NB4 (cell line): ENCODE results near the gene HOOK2.
A peak's percentile ranks its signal among the peaks of the same experiment; 100 is the strongest.

Experiments used
- DNase-seq: peaks from one replicate; pipeline ENCODE4 v3.0.0; 2010; ENCODE audit warnings: low read depth
- H3K4me3 ChIP-seq: one replicate; pipeline ENCODE4 v1.5.1; 2011; ENCODE audit warnings: mild to moderate bottlenecking, low read depth, low read length, moderate library complexity
- CTCF ChIP-seq: IDR thresholded peaks from one replicate; pipeline ENCODE4 v1.5.1; 2012; ENCODE audit warnings: low read depth, low read length
- MAX ChIP-seq: IDR thresholded peaks from 2 replicates; pipeline ENCODE4 v1.6.1; 2011; ENCODE audit warnings: low read depth, low read length
- MYC ChIP-seq: IDR thresholded peaks from 2 replicates; pipeline ENCODE4 v1.6.1; 2011; ENCODE audit warnings: low read depth, low read length
- POLR2A ChIP-seq: IDR thresholded peaks from 2 replicates; pipeline ENCODE4 v1.6.1; 2011; ENCODE audit warnings: mild to moderate bottlenecking; ENCODE audit not compliant: insufficient read length; ENCODE audit errors: extremely low read depth

Gene HOOK2

GRCh38 chr19:12785431-12786031, 10.2 kb upstream of the HOOK2 start:
- TF ChIP-seq CTCF (no peak), MAX (0 out of 2 replicates have a peak, but pooled peaks have one; percentile 18), POLR2A (no peak), MYC (peak; percentile 37; the same call in 1 of the 2 replicates)
- H3K4me3 ChIP-seq: no peak overlapping the region
- peak; percentile 78 for DNase-seq

GRCh38 chr19:12784871-12785430, 9.6 kb upstream of the HOOK2 start:
- no peak overlapping the region for H3K4me3 ChIP-seq
- TF ChIP-seq CTCF (no peak), MAX (no peak)
- DNase-seq: peak; percentile 25

GRCh38 chr19:12784394-12784870, 9.1 kb upstream of the HOOK2 start:
- no peak overlapping the region for H3K4me3 ChIP-seq
- TF ChIP-seq MAX: no peak
- TF ChIP-seq MYC: no peak
- TF ChIP-seq POLR2A: no peak
- TF ChIP-seq CTCF: no peak
- peak; percentile 29 for DNase-seq

DNA sequence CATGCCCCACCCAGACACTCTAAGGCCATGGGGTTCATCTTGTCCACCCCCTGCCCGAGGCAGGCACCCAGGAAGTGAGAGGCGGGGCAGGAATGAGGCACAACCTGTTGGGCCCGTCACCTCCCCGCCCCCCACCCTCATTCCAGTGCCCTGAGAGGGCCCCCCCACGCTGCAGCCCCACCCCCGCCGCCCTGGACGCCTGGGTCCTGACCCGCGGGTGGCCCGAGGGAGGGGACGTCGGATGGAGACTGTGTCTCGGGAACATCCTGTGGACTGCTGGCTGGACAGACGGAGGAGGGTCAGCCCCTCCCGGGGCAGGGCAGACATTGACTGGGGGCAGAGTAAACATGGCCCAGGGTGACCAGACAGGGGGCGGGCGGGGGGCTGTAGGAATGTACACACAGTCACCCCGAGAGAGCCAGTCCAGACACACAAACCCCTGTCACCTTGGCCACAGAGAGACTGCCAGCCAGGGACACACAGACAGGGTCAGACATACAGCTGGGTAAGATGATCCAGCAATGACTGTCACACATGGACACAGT, 8.6 kb upstream of the HOOK2 start:
- TF ChIP-seq POLR2A (no peak), MYC (no peak), CTCF (no peak), MAX (no peak)
- peak overlapping the region; percentile 17 for H3K4me3 ChIP-seq
- peak; percentile 23 for DNase-seq

- no peak for TF ChIP-seq MYC
- TF ChIP-seq POLR2A: no peak
- TF ChIP-seq MAX: no peak
- no peak for TF ChIP-seq CTCF
- H3K4me3 ChIP-seq: peak overlapping the region; percentile 34
- DNase-seq: peak; percentile 85
These were observed 8.0 kb upstream of the HOOK2 start for GRCh38 chr19:12783291-12783848.
